Coronary artery (tissue), 2 donors: ENCODE data around the gene FAM193A.

Experiments used
- DNase-seq: peaks from one replicate; pipeline ENCODE4 v3.0.0-alpha.2; 2017; ENCODE audit warnings: low spot score
- H3K27ac ChIP-seq, 2 donors: fragments of 200-600 bp; sonication (generic); one replicate each; pipeline ENCODE4 v1.5.1; 2016 to 2019
- H3K4me3 ChIP-seq: fragments of 200-600 bp; sonication (generic); 2 replicates; pipeline ENCODE4 v1.5.1; 2016; ENCODE audit warnings: mild to moderate bottlenecking, moderate library complexity
- CTCF ChIP-seq: fragments of 200-600 bp; sonication (generic); IDR thresholded peaks from one replicate; pipeline ENCODE4 v1.5.1; 2019; ENCODE audit warnings: antibody characterized with exemption

Gene FAM193A

GRCh38 chr4:2684486-2684885 is 148.0 kb downstream of the FAM193A start:
- DNase-seq: no peak
- no peak overlapping the region for H3K4me3 ChIP-seq
- TF ChIP-seq CTCF: no peak
- no peak overlapping the region for H3K27ac ChIP-seq

GRCh38 chr4:2685541-2685940 is 149.1 kb downstream of the FAM193A start:
- H3K4me3 ChIP-seq: no peak overlapping the region
- TF ChIP-seq CTCF: no peak
- no peak overlapping the region for H3K27ac ChIP-seq
- DNase-seq: no peak

GRCh38 chr4:2686379-2687265 is 150.2 kb downstream of the FAM193A start:
- no peak overlapping the region for H3K4me3 ChIP-seq
- no peak for TF ChIP-seq CTCF
- no peak overlapping the region for H3K27ac ChIP-seq
- no peak for DNase-seq

GRCh38 chr4:2688281-2688680 is 151.8 kb downstream of the FAM193A start:
- no peak for DNase-seq
- TF ChIP-seq CTCF: no peak
- Histone ChIP-seq H3K27ac (no peak overlapping the region), H3K4me3 (no peak overlapping the region)

GRCh38 chr4:2688697-2689096 is 152.2 kb downstream of the FAM193A start:
- no peak for DNase-seq
- H3K4me3 ChIP-seq: no peak overlapping the region
- no peak for TF ChIP-seq CTCF
- no peak overlapping the region for H3K27ac ChIP-seq

GRCh38 chr4:2689114-2689513 is 152.7 kb downstream of the FAM193A start:
- no peak for DNase-seq
- H3K27ac ChIP-seq: no peak overlapping the region
- H3K4me3 ChIP-seq: no peak overlapping the region
- TF ChIP-seq CTCF: no peak
